ENCODE data around the gene UBE2Z.

The UBE2Z gene

GRCh38 chr17:48910370-48910769, 2.2 kb downstream of the UBE2Z start:
- no peak for TF ChIP-seq MAX (IDR thresholded peaks at IDR 0.05)

DNA sequence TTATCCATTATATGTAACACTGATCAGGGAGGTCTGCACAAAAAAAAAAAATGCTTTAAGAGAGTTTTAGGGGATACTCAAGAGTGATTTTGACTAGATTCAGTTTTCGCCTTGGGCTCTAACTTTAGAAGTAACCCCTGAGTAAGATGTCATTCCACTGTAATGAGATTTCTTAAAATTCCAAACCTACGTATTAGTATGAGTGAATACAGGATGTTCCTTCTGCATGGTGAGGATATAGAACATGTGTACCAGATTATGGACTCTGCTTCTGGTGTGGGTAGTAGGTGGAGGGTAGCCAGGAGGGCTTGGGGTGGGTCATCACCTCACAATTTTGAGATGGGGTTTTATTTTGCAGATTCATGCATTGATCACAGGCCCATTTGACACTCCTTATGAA, 4.3 kb downstream of the UBE2Z start:
- TF ChIP-seq, protein P1, sequence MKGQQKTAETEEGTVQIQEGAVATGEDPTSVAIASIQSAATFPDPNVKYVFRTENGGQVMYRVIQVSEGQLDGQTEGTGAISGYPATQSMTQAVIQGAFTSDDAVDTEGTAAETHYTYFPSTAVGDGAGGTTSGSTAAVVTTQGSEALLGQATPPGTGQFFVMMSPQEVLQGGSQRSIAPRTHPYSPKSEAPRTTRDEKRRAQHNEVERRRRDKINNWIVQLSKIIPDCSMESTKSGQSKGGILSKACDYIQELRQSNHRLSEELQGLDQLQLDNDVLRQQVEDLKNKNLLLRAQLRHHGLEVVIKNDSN (IDR thresholded peaks at IDR 0.05), result no peak
- TF ChIP-seq NFIC (IDR thresholded peaks at IDR 0.05), result no peak
- no peak for TF ChIP-seq REST (IDR thresholded peaks at IDR 0.05; ENCODE audit: low read depth)
- no peak for TF ChIP-seq EGR1 (IDR thresholded peaks at IDR 0.05)
- TF ChIP-seq ZBTB7A (IDR thresholded peaks at IDR 0.05; ENCODE audit: low read depth), result no peak
- no peak for TF ChIP-seq TAF1 (IDR thresholded peaks at IDR 0.05; ENCODE audit: low read depth)
- TF ChIP-seq FOXM1 (IDR thresholded peaks at IDR 0.05; ENCODE audit: borderline replicate concordance, low read depth), result no peak
- no peak for TF ChIP-seq TEAD4 (IDR thresholded peaks at IDR 0.05)
- TF ChIP-seq YY1 (IDR thresholded peaks at IDR 0.05; ENCODE audit: low read depth), result no peak

- no peak for TF ChIP-seq TCF12 (IDR thresholded peaks at IDR 0.05; ENCODE audit: low read depth)
- TF ChIP-seq EGR1 (IDR thresholded peaks at IDR 0.05), result no peak
- no peak for TF ChIP-seq ZBTB7A (IDR thresholded peaks at IDR 0.05; ENCODE audit: low read depth)
- no peak for TF ChIP-seq REST (IDR thresholded peaks at IDR 0.05; ENCODE audit: low read depth)
- no peak for TF ChIP-seq MAX (IDR thresholded peaks at IDR 0.05)
- no peak for TF ChIP-seq FOXM1 (IDR thresholded peaks at IDR 0.05; ENCODE audit: borderline replicate concordance, low read depth)
- TF ChIP-seq TEAD4 (IDR thresholded peaks at IDR 0.05), result no peak
- TF ChIP-seq NFIC (IDR thresholded peaks at IDR 0.05), result no peak
Observed at GRCh38 chr17:48915459-48916282, 7.5 kb downstream of the UBE2Z start.

DNA sequence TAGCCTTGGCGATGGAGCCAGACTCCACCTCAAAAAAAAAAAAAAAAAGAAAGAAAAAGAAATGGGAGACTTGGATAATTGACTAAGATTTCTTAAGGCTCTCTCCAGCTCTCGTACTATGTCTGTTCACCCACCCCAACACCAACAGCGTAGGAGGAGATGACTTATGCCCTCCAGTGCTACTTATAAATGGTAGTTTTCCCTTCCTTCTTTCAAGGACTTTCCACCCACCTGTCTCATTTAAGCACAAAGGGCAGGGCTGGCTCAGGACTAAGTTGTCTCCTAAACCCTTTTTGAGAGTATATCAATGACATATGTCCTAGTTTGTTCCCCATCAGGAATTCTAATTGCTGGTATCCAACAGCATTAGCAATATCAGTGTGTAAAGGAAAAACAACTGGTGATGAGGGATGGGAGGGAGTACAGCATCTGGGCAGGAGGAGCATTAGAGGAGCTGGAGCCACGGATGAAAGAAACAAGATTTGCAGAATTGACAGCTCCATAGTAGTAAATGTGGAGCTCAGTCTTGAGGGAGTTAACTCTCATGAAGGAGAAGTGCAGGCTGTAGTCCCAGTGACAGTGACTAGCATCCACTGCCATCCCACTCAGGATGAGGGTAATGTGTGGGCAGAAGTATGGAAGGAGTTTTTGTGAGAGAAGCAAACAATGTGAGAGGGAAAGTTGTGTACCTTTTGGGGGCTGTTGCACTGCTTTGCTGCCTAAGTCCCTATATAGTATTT, 17.2 kb downstream of the UBE2Z start:
- TF ChIP-seq MAX (IDR thresholded peaks at IDR 0.05) (no peak), ZBTB7A (IDR thresholded peaks at IDR 0.05; ENCODE audit: low read depth) (no peak), TEAD4 (IDR thresholded peaks at IDR 0.05) (no peak), EP300 (IDR thresholded peaks at IDR 0.05; ENCODE audit: borderline replicate concordance) (no peak), NFIC (IDR thresholded peaks at IDR 0.05) (no peak), RAD21 (IDR thresholded peaks at IDR 0.05; ENCODE audit: low read depth) (no peak), TCF12 (IDR thresholded peaks at IDR 0.05; ENCODE audit: low read depth) (no peak), TAF1 (IDR thresholded peaks at IDR 0.05; ENCODE audit: low read depth) (no peak), FOXM1 (IDR thresholded peaks at IDR 0.05; ENCODE audit: borderline replicate concordance, low read depth) (no peak), REST (IDR thresholded peaks at IDR 0.05; ENCODE audit: low read depth) (no peak)

DNA sequence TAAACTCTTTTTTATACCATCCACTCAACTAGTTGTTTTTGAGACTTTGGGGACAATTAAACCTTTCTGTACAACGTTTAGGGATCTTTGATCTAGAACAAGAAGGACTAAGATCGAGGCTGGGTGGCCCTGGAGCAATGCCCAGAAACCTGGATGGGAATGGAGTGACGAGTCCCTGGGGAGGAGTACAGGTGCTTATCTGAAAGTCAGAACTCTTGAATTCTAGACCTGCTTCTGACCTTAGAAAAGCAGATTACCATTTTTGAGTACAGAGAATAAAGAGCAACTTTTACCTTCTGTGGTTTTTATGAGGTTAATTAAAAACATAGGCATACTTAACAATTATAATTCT, 17.8 kb downstream of the UBE2Z start:
- TF ChIP-seq ZBTB7A (IDR thresholded peaks at IDR 0.05; ENCODE audit: low read depth) (no peak), FOXM1 (IDR thresholded peaks at IDR 0.05; ENCODE audit: borderline replicate concordance, low read depth) (no peak), YY1 (IDR thresholded peaks at IDR 0.05; ENCODE audit: low read depth) (no peak), CREB1 (IDR thresholded peaks at IDR 0.05; ENCODE audit: low read depth) (no peak), TAF1 (IDR thresholded peaks at IDR 0.05; ENCODE audit: low read depth) (no peak), RAD21 (IDR thresholded peaks at IDR 0.05; ENCODE audit: low read depth) (no peak)

Measured in Ishikawa (cell line).